ENCODE results near the gene ARHGAP10.

The ARHGAP10 gene

GRCh38 chr4:147943159-147943638 is 211.3 kb downstream of the ARHGAP10 start:
- peaks cover 30% of the 10 kb centered on the region for H3K4me1 Mint-ChIP-seq (ENCODE audit: low read depth)
- peaks cover 7% of the 10 kb centered on the region for H3K9me3 Mint-ChIP-seq
- no peaks in the 10 kb centered on the region for H3K27me3 Mint-ChIP-seq
- H3K4me3 Mint-ChIP-seq = peak overlapping the region; percentile 30
- no peak for DNase-seq
- H3K36me3 Mint-ChIP-seq (ENCODE audit: low read depth) = peaks cover 34% of the 10 kb centered on the region
- H3K27ac Mint-ChIP-seq = peak overlapping the region; percentile 45

GRCh38 chr4:147944249-147944648 is 212.4 kb downstream of the ARHGAP10 start:
- Mint-ChIP-seq H3K27ac (peak overlapping the region; percentile 11), H3K36me3 (ENCODE audit: low read depth) (peaks cover 42% of the 10 kb centered on the region), H3K9me3 (peaks cover 7% of the 10 kb centered on the region), H3K4me3 (no peak overlapping the region), H3K27me3 (no peaks in the 10 kb centered on the region), H3K4me1 (ENCODE audit: low read depth) (peaks cover 30% of the 10 kb centered on the region)
- DNase-seq = no peak

- Mint-ChIP-seq H3K27ac (no peak overlapping the region), H3K36me3 (ENCODE audit: low read depth) (peaks cover 45% of the 10 kb centered on the region), H3K4me3 (no peak overlapping the region), H3K4me1 (ENCODE audit: low read depth) (peaks cover 30% of the 10 kb centered on the region), H3K27me3 (no peaks in the 10 kb centered on the region), H3K9me3 (peaks cover 7% of the 10 kb centered on the region)
- no peak for DNase-seq
These were observed 212.9 kb downstream of the ARHGAP10 start for GRCh38 chr4:147944670-147945260.

- no peak for DNase-seq
- H3K36me3 Mint-ChIP-seq (ENCODE audit: low read depth) = peaks cover 54% of the 10 kb centered on the region
- peaks cover 7% of the 10 kb centered on the region for H3K9me3 Mint-ChIP-seq
- no peak overlapping the region for H3K4me3 Mint-ChIP-seq
- H3K27me3 Mint-ChIP-seq = no peaks in the 10 kb centered on the region
- H3K4me1 Mint-ChIP-seq (ENCODE audit: low read depth) = peaks cover 20% of the 10 kb centered on the region
- no peak overlapping the region for H3K27ac Mint-ChIP-seq
These were observed 216.4 kb downstream of the ARHGAP10 start for GRCh38 chr4:147948336-147948735.

GRCh38 chr4:147950261-147950660 is 218.4 kb downstream of the ARHGAP10 start:
- no peak for DNase-seq
- H3K27ac Mint-ChIP-seq = no peak overlapping the region
- peaks cover 1% of the 10 kb centered on the region for H3K9me3 Mint-ChIP-seq
- peaks cover 60% of the 10 kb centered on the region for H3K36me3 Mint-ChIP-seq (ENCODE audit: low read depth)
- no peak overlapping the region for H3K4me3 Mint-ChIP-seq
- H3K27me3 Mint-ChIP-seq = no peaks in the 10 kb centered on the region
- H3K4me1 Mint-ChIP-seq (ENCODE audit: low read depth) = peaks cover under 1% of the 10 kb centered on the region

GRCh38 chr4:147950841-147951240 is 219.0 kb downstream of the ARHGAP10 start:
- Mint-ChIP-seq H3K27ac (no peak overlapping the region), H3K9me3 (no peaks in the 10 kb centered on the region), H3K36me3 (ENCODE audit: low read depth) (peaks cover 62% of the 10 kb centered on the region), H3K4me3 (no peak overlapping the region), H3K27me3 (no peaks in the 10 kb centered on the region), H3K4me1 (ENCODE audit: low read depth) (no peaks in the 10 kb centered on the region)
- no peak for DNase-seq

- no peak for DNase-seq
These were observed 223.0 kb downstream of the ARHGAP10 start for GRCh38 chr4:147954850-147955249.

GRCh38 chr4:147955827-147956558 is 224.1 kb downstream of the ARHGAP10 start:
- H3K36me3 Mint-ChIP-seq (ENCODE audit: low read depth) = peaks cover 25% of the 10 kb centered on the region
- no peak overlapping the region for H3K27ac Mint-ChIP-seq
- H3K4me3 Mint-ChIP-seq = no peak overlapping the region
- H3K4me1 Mint-ChIP-seq (ENCODE audit: low read depth) = no peaks in the 10 kb centered on the region
- DNase-seq = no peak
- H3K9me3 Mint-ChIP-seq = no peaks in the 10 kb centered on the region
- H3K27me3 Mint-ChIP-seq = no peaks in the 10 kb centered on the region

More at GRCh38 chr4:147954850-147955249, 223.0 kb downstream of the ARHGAP10 start:
- Mint-ChIP-seq H3K9me3 (no peaks in the 10 kb centered on the region), H3K27me3 (no peaks in the 10 kb centered on the region), H3K36me3 (ENCODE audit: low read depth) (peaks cover 35% of the 10 kb centered on the region), H3K27ac (no peak overlapping the region), H3K4me3 (no peak overlapping the region), H3K4me1 (ENCODE audit: low read depth) (no peaks in the 10 kb centered on the region)

GRCh38 chr4:147957446-147957845 is 225.6 kb downstream of the ARHGAP10 start:
- Mint-ChIP-seq H3K9me3 (no peaks in the 10 kb centered on the region), H3K27me3 (no peaks in the 10 kb centered on the region), H3K4me1 (ENCODE audit: low read depth) (no peaks in the 10 kb centered on the region), H3K4me3 (no peak overlapping the region), H3K27ac (no peak overlapping the region), H3K36me3 (ENCODE audit: low read depth) (peaks cover 21% of the 10 kb centered on the region)
- no peak for DNase-seq

- no peak for DNase-seq
- H3K36me3 Mint-ChIP-seq (ENCODE audit: low read depth) = peaks cover 21% of the 10 kb centered on the region
- no peaks in the 10 kb centered on the region for H3K4me1 Mint-ChIP-seq (ENCODE audit: low read depth)
- no peaks in the 10 kb centered on the region for H3K9me3 Mint-ChIP-seq
- no peaks in the 10 kb centered on the region for H3K27me3 Mint-ChIP-seq
- H3K27ac Mint-ChIP-seq = no peak overlapping the region
- H3K4me3 Mint-ChIP-seq = no peak overlapping the region
These were observed 226.2 kb downstream of the ARHGAP10 start for GRCh38 chr4:147958057-147958456.

- Mint-ChIP-seq H3K4me3 (no peak overlapping the region), H3K27ac (no peak overlapping the region)
These were observed 226.7 kb downstream of the ARHGAP10 start for GRCh38 chr4:147958489-147959065.

GRCh38 chr4:147960971-147961370 is 229.1 kb downstream of the ARHGAP10 start:
- Mint-ChIP-seq H3K9me3 (no peaks in the 10 kb centered on the region), H3K27me3 (no peaks in the 10 kb centered on the region), H3K4me3 (no peak overlapping the region), H3K27ac (no peak overlapping the region), H3K36me3 (ENCODE audit: low read depth) (peaks cover 10% of the 10 kb centered on the region), H3K4me1 (ENCODE audit: low read depth) (no peaks in the 10 kb centered on the region)
- no peak for DNase-seq

More at GRCh38 chr4:147958489-147959065, 226.7 kb downstream of the ARHGAP10 start:
- Mint-ChIP-seq H3K27me3 (no peaks in the 10 kb centered on the region), H3K9me3 (no peaks in the 10 kb centered on the region), H3K36me3 (ENCODE audit: low read depth) (peaks cover 20% of the 10 kb centered on the region), H3K4me1 (ENCODE audit: low read depth) (no peaks in the 10 kb centered on the region)
- DNase-seq = no peak

GRCh38 chr4:147963839-147964238 is 232.0 kb downstream of the ARHGAP10 start:
- no peaks in the 10 kb centered on the region for H3K4me1 Mint-ChIP-seq (ENCODE audit: low read depth)
- no peak for DNase-seq
- H3K4me3 Mint-ChIP-seq = no peak overlapping the region
- peaks cover 9% of the 10 kb centered on the region for H3K36me3 Mint-ChIP-seq (ENCODE audit: low read depth)
- no peaks in the 10 kb centered on the region for H3K27me3 Mint-ChIP-seq
- no peak overlapping the region for H3K27ac Mint-ChIP-seq
- H3K9me3 Mint-ChIP-seq = no peaks in the 10 kb centered on the region

GRCh38 chr4:147964266-147964880 is 232.5 kb downstream of the ARHGAP10 start:
- Mint-ChIP-seq H3K36me3 (ENCODE audit: low read depth) (peaks cover 9% of the 10 kb centered on the region), H3K4me3 (no peak overlapping the region), H3K4me1 (ENCODE audit: low read depth) (no peaks in the 10 kb centered on the region), H3K27ac (no peak overlapping the region), H3K27me3 (no peaks in the 10 kb centered on the region), H3K9me3 (no peaks in the 10 kb centered on the region)
- DNase-seq = no peak

Measured in activated T-cell treated with anti-CD3 and anti-CD28 coated beads, Interleukin-2, amount 50 U/mL, for 24 hours (primary cell).